Hepatocyte (in vitro differentiated cells): Measurements from ENCODE around the gene KCNJ3. TPM values are rescaled to one million over a fixed set of nuclear protein-coding genes. Genes with fewer than 3 reads are reported as not detected.
"Not testable (repeated sequence)": the region's sequence is repeated elsewhere in the genome, so short reads cannot be mapped to it uniquely, and the experiment has no call there.

Source experiments
- DNase-seq: peaks from one replicate; pipeline ENCODE4 v3.0.0-alpha.2; 2016; ENCODE audit warnings: low spot score
- H2AFZ ChIP-seq: fragments of 200-600 bp; sonication (generic); 2 replicates; pipeline ENCODE4 v1.6.0; 2016; ENCODE audit warnings: antibody characterized with exemption, mild to moderate bottlenecking
- H3K27ac ChIP-seq: fragments of 200-600 bp; sonication (generic); 2 replicates; pipeline ENCODE4 v1.5.1; 2016; ENCODE audit warnings: mild to moderate bottlenecking
- H3K27me3 ChIP-seq: fragments of 200-600 bp; sonication (generic); 2 replicates; pipeline ENCODE4 v1.6.1; 2016
- H3K36me3 ChIP-seq: fragments of 200-600 bp; sonication (generic); replicated peaks from 2 replicates; pipeline ENCODE4 v1.5.1; 2016; ENCODE audit warnings: low read depth; ENCODE audit not compliant: insufficient read depth
- H3K4me1 ChIP-seq: fragments of 200-600 bp; sonication (generic); 2 replicates; pipeline ENCODE4 v1.5.1; 2016; ENCODE audit warnings: mild to moderate bottlenecking, moderate library complexity; ENCODE audit not compliant: insufficient read depth
- H3K4me2 ChIP-seq: fragments of 200-600 bp; sonication (generic); 2 replicates; pipeline ENCODE4 v1.6.0; 2016
- H3K4me3 ChIP-seq: fragments of 200-600 bp; sonication (generic); 2 replicates; pipeline ENCODE4 v1.5.1; 2016; ENCODE audit warnings: mild to moderate bottlenecking
- H3K79me2 ChIP-seq: fragments of 200-600 bp; sonication (generic); 2 replicates; pipeline ENCODE4 v1.6.0; 2017; ENCODE audit warnings: mild to moderate bottlenecking
- H3K9me2 ChIP-seq: fragments of 200-600 bp; sonication (generic); replicated peaks from 2 replicates; pipeline ENCODE4 v1.6.0; 2017; ENCODE audit warnings: mild to moderate bottlenecking; ENCODE audit not compliant: insufficient read depth
- H3K9me3 ChIP-seq: fragments of 200-600 bp; sonication (generic); 2 replicates; pipeline ENCODE4 v1.5.1; 2016; ENCODE audit warnings: low read depth, mild to moderate bottlenecking
- H4K20me1 ChIP-seq: fragments of 200-600 bp; sonication (generic); 2 replicates; pipeline ENCODE4 v1.6.0; 2016; ENCODE audit warnings: mild to moderate bottlenecking; ENCODE audit not compliant: insufficient read depth, poor library complexity, severe bottlenecking
- EZH2 ChIP-seq: fragments of 200-600 bp; sonication (generic); IDR thresholded peaks from 2 replicates; pipeline ENCODE4 v1.6.1; 2016; ENCODE audit warnings: antibody characterized with exemption, mild to moderate bottlenecking, borderline replicate concordance
- EZH2phosphoT487 ChIP-seq: fragments of 200-600 bp; sonication (generic); IDR thresholded peaks from one replicate; pipeline ENCODE4 v1.6.1; 2018; ENCODE audit warnings: antibody characterized with exemption, mild to moderate bottlenecking, low read depth, moderate library complexity; ENCODE audit not compliant: unreplicated experiment, severe bottlenecking
- WGBS: methylation state at CpG from one replicate; pipeline ENCODE4 v1.1.6; 2016; ENCODE audit warnings: low lambda C conversion rate; ENCODE audit errors: missing lambda C conversion rate; 5-methylcytosine and 5-hydroxymethylcytosine counted together
- polyA plus RNA-seq: library from polyadenylated mRNA; unstranded; fragments of >200 nt; fragmentation: Nextera tagmentation; extraction: Ambion mirVana; gene quantifications from 2 replicates; pipeline ENCODE4 v1.2.1, GENCODE V29; 2016
- total RNA-seq: library from RNA; depleted of rRNA; stranded (reverse); fragments of >200 nt; gene quantifications from 2 replicates; pipeline ENCODE4 v1.2.3, GENCODE V29; 2014
- TF ChIP-seq, protein P1 (sequence below): fragments of 200-600 bp; sonication (generic); IDR thresholded peaks from 2 replicates; pipeline ENCODE4 v1.5.1; 2016; ENCODE audit warnings: antibody characterized with exemption, mild to moderate bottlenecking; ENCODE audit not compliant: poor library complexity

The KCNJ3 gene
- total and polyA plus RNA-seq, 2 experiments from 2014 or later, result 0.04 to 3.0 TPM

DNA sequence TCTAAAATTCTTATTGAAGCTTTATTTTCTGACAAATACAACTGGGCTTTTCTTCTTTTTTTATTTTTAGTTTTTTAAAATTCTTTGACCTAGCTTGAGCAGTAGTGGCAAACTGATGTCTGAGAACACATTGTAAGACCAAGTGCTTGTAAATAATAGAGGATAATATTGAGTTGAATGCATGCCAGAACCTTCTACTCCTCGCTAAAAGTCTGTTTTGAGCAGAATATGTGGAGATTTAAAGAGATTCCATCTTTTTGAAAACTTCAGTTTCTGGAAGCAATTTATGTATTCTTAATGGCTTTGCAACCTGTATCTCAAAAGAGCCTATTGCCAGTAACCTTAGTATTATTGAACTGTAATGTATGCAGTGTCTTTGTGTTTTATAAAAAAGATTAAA is 148.3 kb downstream of the KCNJ3 start:
- TF ChIP-seq EZH2, result no peak
- no peak for TF ChIP-seq EZH2phosphoT487
- TF ChIP-seq, protein P1, sequence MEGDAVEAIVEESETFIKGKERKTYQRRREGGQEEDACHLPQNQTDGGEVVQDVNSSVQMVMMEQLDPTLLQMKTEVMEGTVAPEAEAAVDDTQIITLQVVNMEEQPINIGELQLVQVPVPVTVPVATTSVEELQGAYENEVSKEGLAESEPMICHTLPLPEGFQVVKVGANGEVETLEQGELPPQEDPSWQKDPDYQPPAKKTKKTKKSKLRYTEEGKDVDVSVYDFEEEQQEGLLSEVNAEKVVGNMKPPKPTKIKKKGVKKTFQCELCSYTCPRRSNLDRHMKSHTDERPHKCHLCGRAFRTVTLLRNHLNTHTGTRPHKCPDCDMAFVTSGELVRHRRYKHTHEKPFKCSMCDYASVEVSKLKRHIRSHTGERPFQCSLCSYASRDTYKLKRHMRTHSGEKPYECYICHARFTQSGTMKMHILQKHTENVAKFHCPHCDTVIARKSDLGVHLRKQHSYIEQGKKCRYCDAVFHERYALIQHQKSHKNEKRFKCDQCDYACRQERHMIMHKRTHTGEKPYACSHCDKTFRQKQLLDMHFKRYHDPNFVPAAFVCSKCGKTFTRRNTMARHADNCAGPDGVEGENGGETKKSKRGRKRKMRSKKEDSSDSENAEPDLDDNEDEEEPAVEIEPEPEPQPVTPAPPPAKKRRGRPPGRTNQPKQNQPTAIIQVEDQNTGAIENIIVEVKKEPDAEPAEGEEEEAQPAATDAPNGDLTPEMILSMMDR, result no peak
- no peak for DNase-seq
- Histone ChIP-seq H4K20me1 (no peaks in the 10 kb centered on the region), H3K36me3 (no peaks in the 10 kb centered on the region), H3K9me2 (no peaks in the 10 kb centered on the region), H3K79me2 (no peaks in the 10 kb centered on the region), H3K27me3 (no peaks in the 10 kb centered on the region), H3K27ac (no peak overlapping the region), H3K4me1 (no peaks in the 10 kb centered on the region), H3K9me3 (no peaks in the 10 kb centered on the region), H3K4me2 (no peak overlapping the region), H2AFZ (no peak overlapping the region), H3K4me3 (no peak overlapping the region)
- 53% methylated on average over 1 of the region's 1 CpG for WGBS

- H3K36me3 ChIP-seq, result no peaks in the 10 kb centered on the region
- no peaks in the 10 kb centered on the region for H3K4me1 ChIP-seq
- no peaks in the 10 kb centered on the region for H3K27me3 ChIP-seq
- no peak for DNase-seq
- no peak for TF ChIP-seq EZH2phosphoT487
- TF ChIP-seq EZH2, result no peak
- H2AFZ ChIP-seq, result no peak overlapping the region
- H3K4me2 ChIP-seq, result no peak overlapping the region
- no peak overlapping the region for H3K27ac ChIP-seq
- H3K79me2 ChIP-seq, result no peaks in the 10 kb centered on the region
- no peaks in the 10 kb centered on the region for H4K20me1 ChIP-seq
- H3K9me2 ChIP-seq, result no peaks in the 10 kb centered on the region
- WGBS, result 60% methylated on average over 3 of the region's 3 CpGs
- H3K9me3 ChIP-seq, result no peaks in the 10 kb centered on the region
- no peak overlapping the region for H3K4me3 ChIP-seq
Observed at GRCh38 chr2:154849482-154849881, 151.0 kb downstream of the KCNJ3 start.

DNA sequence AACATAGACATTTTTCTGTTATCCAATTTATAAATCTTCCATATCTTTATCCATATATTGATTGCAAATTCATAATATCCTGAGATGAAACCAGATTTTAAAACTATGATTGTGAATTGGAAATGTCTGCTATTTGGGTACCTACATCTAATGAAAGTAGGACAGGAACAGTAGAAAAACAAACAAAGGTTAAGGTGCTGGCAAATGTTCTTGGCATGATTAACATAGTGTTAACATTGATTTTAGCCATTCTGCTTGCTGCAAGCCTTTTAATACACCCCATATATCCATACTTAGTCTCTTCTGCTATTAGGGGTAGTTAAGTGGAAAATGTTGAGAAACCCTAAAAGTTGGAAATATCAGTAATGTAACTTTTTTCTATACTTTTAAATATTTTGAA is 152.0 kb downstream of the KCNJ3 start:
- Histone ChIP-seq H3K4me3 (no peak overlapping the region), H3K4me2 (no peak overlapping the region), H3K36me3 (no peaks in the 10 kb centered on the region), H3K4me1 (no peaks in the 10 kb centered on the region), H3K9me2 (no peaks in the 10 kb centered on the region), H3K27me3 (no peaks in the 10 kb centered on the region), H3K27ac (no peak overlapping the region), H2AFZ (no peak overlapping the region), H4K20me1 (no peaks in the 10 kb centered on the region), H3K79me2 (no peaks in the 10 kb centered on the region), H3K9me3 (no peaks in the 10 kb centered on the region)
- DNase-seq, result no peak
- TF ChIP-seq EZH2phosphoT487 (no peak), EZH2 (no peak)
- TF ChIP-seq, protein P1, result no peak

DNA sequence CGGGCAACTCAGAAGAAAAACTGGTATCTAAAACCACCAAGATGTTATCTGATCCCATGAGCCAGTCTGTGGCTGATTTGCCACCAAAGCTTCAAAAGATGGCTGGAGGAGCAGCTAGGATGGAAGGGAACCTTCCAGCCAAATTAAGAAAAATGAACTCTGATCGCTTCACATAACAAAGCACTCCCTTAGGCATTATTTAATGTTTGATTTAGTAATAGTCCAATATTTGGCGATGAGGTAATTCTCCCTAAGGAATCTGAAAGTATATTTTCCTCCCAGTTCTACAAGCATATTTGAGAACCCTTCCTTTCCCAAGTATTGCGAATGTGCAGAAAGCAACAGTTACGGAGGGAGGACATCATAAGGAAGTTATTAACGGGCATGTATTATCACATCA is 156.6 kb downstream of the KCNJ3 start:
- WGBS, result 93% methylated on average over 6 of the region's 6 CpGs
- H3K27ac ChIP-seq, result no peak overlapping the region
- no peak for DNase-seq
- no peak for TF ChIP-seq EZH2
- no peak for TF ChIP-seq EZH2phosphoT487
- TF ChIP-seq, protein P1, result no peak
- H3K27me3 ChIP-seq, result no peaks in the 10 kb centered on the region
- no peaks in the 10 kb centered on the region for H3K4me1 ChIP-seq
- H3K9me3 ChIP-seq, result no peaks in the 10 kb centered on the region
- H4K20me1 ChIP-seq, result no peaks in the 10 kb centered on the region
- H2AFZ ChIP-seq, result no peak overlapping the region
- no peaks in the 10 kb centered on the region for H3K9me2 ChIP-seq
- no peak overlapping the region for H3K4me3 ChIP-seq
- no peaks in the 10 kb centered on the region for H3K79me2 ChIP-seq
- H3K4me2 ChIP-seq, result no peak overlapping the region
- H3K36me3 ChIP-seq, result no peaks in the 10 kb centered on the region

DNA sequence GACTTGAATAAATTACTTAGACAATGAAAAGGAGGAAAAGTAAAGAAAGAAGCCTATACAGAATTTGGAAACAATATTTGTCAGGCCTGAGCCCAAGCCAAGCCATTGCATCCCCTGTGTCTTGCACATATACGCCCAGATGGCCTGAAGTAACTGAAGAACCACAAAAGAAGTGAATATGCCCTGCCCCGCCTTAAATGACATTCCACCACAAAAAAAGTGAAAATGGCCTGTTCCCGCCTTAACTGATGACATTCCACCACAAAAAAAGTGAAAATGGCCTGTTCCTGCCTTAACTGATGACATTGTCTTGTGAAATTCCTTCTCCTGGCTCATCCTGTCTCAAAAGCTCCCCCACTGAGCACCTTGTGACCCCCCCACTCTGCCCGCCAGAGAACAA is 168.7 kb downstream of the KCNJ3 start:
- H3K36me3 ChIP-seq, H3K79me2 ChIP-seq, H3K27ac ChIP-seq, H4K20me1 ChIP-seq, H2AFZ ChIP-seq, H3K4me3 ChIP-seq, H3K27me3 ChIP-seq, H3K4me2 ChIP-seq, DNase-seq, H3K9me3 ChIP-seq, H3K4me1 ChIP-seq, H3K9me2 ChIP-seq: not testable (repeated sequence)
- 85% methylated on average over 4 of the region's 4 CpGs for WGBS
